ENCODE measurements around the gene IGF2R.
"Not testable (repeated sequence)": the region's sequence is repeated elsewhere in the genome, so short reads cannot be mapped to it uniquely, and the experiment has no call there.

The IGF2R gene

DNA sequence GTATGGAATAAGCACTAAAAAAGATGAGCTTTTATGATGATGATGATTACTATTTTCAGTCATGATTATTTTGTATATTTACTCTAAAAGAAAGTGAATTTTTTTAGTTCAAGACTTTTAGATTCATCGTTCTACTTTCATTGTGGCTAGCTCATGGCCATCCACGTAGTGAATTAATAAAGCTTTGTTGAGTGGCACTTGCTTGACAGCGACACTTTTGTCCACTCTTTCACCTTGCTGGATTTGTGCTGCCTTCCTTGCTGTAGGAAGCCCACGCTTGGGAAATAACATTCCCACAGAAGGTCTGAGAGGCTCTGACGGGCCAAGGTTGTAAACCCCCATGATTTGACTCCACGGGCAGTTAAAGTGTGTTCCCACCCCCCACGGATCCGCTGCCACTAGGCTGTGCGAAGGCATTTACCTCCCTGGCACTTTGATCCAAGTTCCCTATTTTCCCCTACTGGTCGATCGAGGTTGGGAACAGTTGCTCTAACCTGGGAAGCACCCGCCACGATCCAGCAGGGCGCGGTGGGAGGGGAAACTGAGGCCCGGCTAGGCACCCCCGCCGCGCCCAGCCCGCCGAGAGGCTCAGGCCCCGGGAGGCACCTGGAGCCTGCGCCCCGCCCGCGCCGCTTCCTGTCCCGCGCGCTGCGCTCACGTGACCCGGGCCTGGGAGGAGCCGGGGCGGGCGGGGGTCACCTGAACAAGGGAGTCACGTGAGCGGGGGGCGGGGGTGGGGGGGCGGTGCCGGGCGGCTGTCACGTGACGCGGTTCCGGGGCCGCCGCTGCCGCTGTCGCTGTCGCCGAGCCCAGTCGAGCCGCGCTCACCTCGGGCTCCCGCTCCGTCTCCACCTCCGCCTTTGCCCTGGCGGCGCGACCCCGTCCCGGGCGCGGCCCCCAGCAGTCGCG is at the start of gene IGF2R:
Gene IGF2R, plus strand, starts transcription at position 788 of the 909 bp plus-strand sequence. CDS start 165 bp downstream, outside the sequence.
- DNase-seq (ENCODE audit: low spot score) = peak; percentile 91

- no peak for DNase-seq (ENCODE audit: low spot score)
These were observed 49.1 kb upstream of the IGF2R start for GRCh38 chr6:159919800-159920199.

DNA sequence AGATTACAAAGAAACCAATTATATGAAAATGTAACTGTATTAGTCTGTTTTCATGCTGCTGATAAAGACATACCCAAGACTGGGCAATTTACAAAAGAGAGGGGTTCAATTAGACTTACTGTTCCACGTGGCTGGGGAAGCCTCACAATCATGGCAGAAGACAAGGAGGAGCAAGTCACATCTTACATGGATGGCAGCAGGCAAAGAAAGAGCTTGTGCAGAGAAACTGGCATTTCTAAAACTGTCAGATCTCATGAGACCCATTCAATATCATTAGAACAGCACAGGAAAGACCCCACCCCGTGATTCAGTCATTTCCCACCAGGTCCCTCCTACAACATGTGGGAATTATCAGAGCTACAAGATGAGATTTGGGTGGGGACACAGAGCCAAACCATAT is 44.7 kb upstream of the IGF2R start:
- not testable (repeated sequence) for DNase-seq (ENCODE audit: low spot score)

DNA sequence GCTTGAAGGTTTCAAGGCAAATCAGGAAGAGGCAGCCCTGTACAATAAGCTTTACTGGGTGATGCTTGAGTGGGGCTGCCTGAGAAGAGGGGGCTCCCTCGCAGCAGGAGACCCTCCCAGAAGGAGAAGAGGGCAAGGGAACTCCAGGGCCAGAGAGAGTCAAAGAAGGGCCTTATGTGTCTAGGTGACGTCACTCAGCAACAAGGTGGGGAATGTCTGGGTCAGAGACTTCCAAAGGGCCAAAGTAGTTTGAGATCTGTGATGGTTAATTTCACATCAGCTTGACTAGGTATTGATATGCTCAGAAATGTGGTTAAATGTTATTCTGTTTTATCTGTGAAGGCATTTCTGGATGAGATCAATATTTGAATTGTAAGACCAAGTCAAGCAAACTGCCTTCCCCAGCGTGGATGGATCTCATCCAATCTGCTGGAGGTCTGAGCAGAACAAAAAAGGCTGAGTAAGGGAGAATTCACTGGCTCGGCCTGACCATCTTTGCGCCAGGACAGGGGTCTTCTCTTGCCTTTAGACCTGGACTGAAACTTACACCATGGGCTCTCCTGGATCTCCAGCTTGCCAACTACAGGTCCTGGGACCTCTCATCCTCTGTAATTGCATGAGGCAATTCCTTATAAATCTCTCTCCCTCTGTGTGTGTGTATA is 42.2 kb upstream of the IGF2R start:
- no peak for DNase-seq (ENCODE audit: low spot score)

DNA sequence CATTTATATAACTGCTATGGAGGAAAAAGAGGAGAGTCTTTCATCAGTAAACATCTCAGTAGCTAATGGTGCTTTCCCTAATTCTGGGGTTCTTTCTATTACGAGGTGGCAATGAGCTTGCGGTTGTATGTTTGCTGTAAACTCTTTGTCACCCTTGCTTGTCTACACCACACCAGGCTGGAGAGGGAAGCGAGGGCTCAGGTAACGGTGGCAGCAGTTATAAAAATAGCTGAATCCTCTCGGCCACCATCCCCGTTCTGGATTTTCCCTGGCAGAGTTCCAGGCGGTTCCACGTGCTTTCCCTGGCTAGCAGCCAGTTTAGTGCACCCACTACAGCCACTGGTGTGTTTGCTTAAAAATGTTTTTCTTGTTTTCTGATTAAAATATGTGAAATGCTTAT is 39.1 kb upstream of the IGF2R start:
- DNase-seq (ENCODE audit: low spot score) = peak; percentile 78

DNA sequence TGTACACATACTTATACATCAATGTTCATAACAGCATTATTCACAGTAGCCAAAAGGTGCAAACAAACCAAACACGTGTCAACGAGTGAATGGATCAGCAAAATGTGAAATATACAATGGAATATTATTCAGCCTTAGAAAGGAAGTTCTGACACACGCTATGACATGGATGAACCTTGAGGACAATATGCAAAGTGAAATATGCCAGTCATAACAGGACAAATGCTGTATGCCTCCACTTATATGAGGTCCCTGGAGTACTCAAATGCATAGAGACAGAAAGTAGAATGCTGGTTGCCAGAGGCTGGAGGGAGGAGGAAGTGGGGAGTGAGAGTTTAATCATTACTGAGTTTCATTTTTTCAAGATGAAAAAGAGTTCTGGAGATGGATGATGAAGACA is 37.8 kb upstream of the IGF2R start:
- peak; percentile 4 for DNase-seq (ENCODE audit: low spot score)

GRCh38 chr6:159931846-159932245 is 37.0 kb upstream of the IGF2R start:
- DNase-seq (ENCODE audit: low spot score) = no peak

- no peak for DNase-seq (ENCODE audit: low spot score)
These were observed 35.8 kb upstream of the IGF2R start for GRCh38 chr6:159933077-159933476.

DNA sequence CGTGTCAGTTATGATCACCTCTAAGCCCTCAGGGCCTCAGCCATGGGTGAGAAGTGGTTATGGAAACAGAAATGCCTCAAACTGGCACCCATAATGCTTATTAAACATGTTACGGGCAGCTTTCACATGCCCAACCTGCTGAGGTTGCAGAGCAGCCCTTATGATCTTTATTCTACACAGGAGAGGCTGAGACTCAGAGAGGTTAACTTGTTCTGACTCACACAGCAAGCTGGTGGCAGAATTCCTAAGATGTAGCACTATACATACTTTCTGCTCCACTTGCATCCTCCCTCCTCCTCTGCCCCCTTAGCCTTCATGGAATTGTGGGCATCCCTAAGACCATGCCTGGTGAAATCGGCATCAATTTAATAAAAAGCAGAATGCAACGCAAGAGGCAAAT is 34.7 kb upstream of the IGF2R start:
- no peak for DNase-seq (ENCODE audit: low spot score)

GRCh38 chr6:159935065-159935464 is 33.8 kb upstream of the IGF2R start:
- no peak for DNase-seq (ENCODE audit: low spot score)

DNA sequence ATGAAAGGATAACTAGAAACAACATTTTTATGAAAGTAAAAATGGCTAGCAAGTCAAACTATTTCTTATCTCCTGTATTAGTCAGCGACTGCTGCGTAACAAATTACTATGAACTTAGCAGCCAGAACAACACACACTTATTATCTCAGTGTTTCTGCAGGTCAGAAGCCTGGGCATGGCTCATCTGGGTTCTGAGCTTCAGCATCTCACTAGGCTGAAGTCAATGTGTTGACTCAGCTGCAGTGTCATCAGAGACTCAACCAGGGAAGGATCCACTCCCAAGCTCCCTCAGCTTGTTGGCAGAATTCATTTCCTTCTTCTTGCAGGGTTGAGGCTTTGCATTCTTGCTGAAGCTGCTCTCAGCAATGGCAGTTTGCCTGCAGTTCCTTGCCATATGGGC is 33.2 kb upstream of the IGF2R start:
- no peak for DNase-seq (ENCODE audit: low spot score)

- DNase-seq (ENCODE audit: low spot score) = no peak
These were observed 29.3 kb upstream of the IGF2R start for GRCh38 chr6:159939591-159940016.

- DNase-seq (ENCODE audit: low spot score) = peak; percentile 65
These were observed 27.4 kb upstream of the IGF2R start for GRCh38 chr6:159941286-159942113.

GRCh38 chr6:159943101-159943632 is 25.7 kb upstream of the IGF2R start:
- DNase-seq (ENCODE audit: low spot score) = no peak

DNA sequence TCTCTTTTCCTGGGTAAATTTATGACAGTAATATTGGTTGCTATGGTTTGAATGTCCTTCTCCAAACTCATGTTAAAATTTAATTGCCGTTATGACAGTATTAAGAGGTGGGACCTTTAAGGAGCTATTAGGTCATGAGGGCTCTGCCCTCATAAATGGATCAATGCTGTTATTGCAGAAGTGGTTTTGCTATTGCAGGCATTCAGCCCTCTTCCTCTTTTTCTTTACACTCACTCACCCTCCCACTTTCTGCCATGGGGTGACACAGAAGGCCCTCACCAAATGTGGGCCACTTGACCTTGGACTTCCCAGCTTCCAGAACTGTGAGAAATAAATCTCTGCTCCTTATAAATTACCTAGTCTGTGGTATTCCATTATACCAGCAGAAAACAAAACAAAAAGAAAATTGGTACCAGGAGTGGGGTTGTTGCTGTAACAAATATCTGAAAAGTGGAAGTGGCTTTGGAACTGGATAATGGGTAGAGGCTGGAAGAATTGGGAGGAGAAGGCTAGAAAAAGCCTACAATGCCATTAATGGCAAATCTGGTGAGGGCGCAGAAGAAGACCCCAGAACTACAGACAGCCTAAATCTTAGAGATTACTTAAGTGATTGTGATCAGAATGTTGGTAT is 24.8 kb upstream of the IGF2R start:
- no peak for DNase-seq (ENCODE audit: low spot score)

DNA sequence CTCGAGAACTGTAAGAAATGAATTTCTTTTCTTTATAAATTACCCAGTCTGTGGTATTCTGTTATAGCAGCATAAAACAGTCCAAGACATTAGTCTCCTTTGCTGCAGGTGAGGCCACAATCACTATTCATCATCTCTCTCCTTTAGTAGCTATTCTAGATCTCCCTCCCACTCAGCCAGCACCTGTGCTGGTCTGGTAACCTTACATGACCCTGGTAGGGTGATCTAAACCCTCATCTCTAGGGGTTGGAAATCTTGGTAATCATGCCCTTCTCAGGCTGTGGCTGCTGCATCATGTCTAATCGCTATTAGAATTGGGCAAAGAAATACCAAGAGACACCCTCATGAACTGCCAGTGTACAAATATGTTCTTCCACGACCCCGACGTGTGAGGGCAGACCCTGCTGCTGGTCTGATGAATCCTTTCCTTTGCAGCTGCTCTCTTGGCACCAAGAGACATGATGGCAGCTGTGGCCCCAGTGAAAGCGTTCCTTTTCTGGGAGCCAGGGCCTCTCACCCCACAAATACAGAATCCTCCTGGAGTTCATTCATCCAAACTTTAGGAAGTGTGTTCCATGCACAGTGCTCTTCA is 23.0 kb upstream of the IGF2R start:
- DNase-seq (ENCODE audit: low spot score) = no peak

- DNase-seq (ENCODE audit: low spot score) = no peak
These were observed 22.0 kb upstream of the IGF2R start for GRCh38 chr6:159946912-159947311.

DNA sequence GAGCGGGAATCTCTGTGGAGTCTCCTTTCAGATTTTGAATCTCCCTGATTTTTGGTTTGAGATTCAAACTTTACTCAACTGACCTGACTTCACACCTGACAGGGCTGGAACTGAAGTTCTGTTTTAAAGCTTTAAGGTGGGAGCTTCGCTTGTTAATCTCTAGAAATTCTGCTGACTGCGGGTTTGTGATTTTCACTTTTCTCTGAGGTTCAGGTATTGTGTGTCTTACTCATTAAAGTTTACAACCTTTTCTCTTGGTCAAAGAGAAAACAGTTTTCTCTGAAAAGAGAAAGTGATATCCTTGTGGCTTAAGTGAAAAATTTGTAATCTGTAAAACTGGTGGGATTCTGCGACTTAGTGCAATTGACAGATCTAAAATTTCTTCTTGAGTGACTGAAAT is 20.7 kb upstream of the IGF2R start:
- no peak for DNase-seq (ENCODE audit: low spot score)

GRCh38 chr6:159951772-159952171 is 17.1 kb upstream of the IGF2R start:
- no peak for DNase-seq (ENCODE audit: low spot score)

DNA sequence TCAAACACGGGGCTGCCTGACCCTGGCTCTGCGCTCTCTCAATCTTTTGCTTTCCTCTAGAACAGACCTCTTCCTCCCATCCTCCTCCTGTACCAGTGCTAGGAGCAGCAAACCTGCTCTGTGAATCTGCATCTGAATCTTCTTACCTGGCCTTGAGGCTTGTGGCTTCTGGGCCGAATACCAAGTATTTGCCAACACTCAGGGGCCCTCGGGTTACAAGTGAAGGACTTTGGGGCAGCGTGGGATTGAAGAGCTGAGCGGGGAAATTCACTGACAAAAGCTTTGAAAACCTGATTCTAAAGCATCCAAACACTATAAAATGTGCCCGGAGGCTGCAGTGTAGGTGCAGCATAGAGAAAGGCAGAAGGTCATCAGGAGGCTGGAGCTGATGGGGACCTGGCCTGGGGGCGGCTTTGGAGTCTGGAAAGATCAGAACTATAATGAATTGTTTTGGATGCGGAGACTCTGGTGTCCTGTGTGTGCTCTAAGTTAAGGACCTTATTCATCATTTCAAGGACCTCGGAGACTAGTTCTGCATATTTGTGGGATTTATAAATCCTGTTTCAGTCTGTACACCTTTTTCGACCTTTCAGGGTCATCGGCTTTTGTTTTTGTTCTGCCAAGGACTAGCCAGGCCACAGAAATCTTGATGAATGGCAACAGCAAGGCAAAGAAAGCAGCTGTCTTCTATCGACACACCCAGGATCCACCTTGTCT is 16.4 kb upstream of the IGF2R start:
- DNase-seq (ENCODE audit: low spot score) = no peak
